Left colon (tissue), 2 donors: ENCODE measurements around the gene GK. TPM values are rescaled to one million over a fixed set of nuclear protein-coding genes. Genes with fewer than 3 reads are reported as not detected.
"Not testable (repeated sequence)": the region's sequence is repeated elsewhere in the genome, so short reads cannot be mapped to it uniquely, and the experiment has no call there.

ENCODE experiments used
- ATAC-seq: fragments of 200-7000 bp; cut with Tn5 transposase; one replicate; pipeline ENCODE4 v1.9.1; 2020; ENCODE audit warnings: mild to moderate bottlenecking, moderate library complexity
- DNase-seq, 2 donors: peaks; one replicate each; pipeline ENCODE4 v3.0.0-alpha.2; 2020
- intact Hi-C, 2 donors: fragments of 100-400 bp; cut with DNase I in 1 of 2; cut with micrococcal nuclease in 1 of 2; formaldehyde crosslinking; loops; one replicate each; pipeline versions ENCODE4 v1.11.2 to v1.14.0; 2022; cut with DNase I, micrococcal nuclease
- total RNA-seq, 2 donors: library from RNA; stranded (reverse); fragmentation: NEBNext Ultra II Directional; extraction: Animal tissue kit (Norgen Biotek cat#: 25700); gene quantifications; one replicate each; pipeline ENCODE4 v1.2.1, GENCODE V29; 2021
- donor health status: DM: no; HTN: no; CAD: no.
- donor health status: DM: yes; HTN: yes; CAD: no.

Gene GK
- total RNA-seq, 2 donors from 2014 or later = 28.2 to 58.9 TPM

DNA sequence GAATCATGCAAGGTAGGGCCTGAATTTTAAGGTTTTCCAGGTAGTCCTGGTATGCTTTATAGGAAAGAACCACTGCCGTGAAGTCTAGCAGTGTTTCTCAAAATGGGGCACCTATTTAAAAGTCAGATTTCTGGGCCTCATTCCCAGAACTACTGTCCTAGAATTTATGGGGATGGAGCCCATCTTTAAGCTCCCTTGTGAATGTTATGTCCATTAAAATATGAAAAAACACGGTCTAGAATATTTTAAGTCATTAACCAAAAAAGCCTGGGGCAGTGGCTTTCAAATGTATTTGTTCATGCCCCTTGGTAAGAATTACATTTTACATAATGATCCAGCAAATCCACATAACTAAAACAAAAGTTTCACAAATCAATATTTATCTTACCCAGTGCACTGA is 35.4 kb downstream of the GK start:
- no peak for DNase-seq
- no peak for ATAC-seq
- intact Hi-C loops = no loop called here

DNA sequence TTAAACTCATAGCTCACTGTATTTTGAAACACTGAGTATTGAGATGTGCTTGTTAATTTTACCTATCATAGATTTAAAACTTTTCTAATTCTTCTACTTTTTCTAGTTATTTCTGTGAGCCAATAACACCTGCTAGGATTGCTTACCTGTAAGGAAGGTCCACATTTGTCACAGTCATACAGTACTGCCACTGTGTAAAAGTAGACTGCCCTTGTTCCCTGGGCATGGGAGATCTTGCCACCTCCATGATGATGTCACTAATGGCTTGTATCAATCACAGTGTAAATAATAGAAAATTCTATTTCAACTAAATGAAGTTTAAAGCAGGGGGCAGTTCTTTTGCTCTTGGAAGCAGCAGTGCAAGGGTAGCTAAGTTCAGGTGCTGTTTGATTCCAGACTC is 35.9 kb downstream of the GK start:
- ATAC-seq (no peak), DNase-seq (no peak)
- intact Hi-C loops = no loop called here

DNA sequence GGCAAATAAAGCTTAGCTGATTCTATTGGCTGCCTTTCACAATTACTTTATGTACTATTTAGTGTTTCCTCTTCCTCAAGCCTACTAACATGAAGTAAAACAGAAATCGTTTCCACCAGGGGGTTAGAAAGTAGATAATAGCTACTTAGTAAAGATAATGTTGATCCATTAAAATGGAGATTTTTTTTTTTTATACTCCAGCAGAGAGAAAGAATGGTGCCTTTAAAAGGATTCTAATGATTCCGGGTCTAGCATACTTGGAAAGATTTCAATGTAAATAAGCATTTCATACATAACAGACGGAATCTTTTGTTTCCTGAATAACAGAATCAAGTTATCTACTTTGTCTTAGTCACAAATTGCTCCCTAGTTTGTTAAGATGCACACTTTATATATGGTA is 37.1 kb downstream of the GK start:
- intact Hi-C loops = no loop called here
- no peak for DNase-seq
- ATAC-seq = no peak

DNA sequence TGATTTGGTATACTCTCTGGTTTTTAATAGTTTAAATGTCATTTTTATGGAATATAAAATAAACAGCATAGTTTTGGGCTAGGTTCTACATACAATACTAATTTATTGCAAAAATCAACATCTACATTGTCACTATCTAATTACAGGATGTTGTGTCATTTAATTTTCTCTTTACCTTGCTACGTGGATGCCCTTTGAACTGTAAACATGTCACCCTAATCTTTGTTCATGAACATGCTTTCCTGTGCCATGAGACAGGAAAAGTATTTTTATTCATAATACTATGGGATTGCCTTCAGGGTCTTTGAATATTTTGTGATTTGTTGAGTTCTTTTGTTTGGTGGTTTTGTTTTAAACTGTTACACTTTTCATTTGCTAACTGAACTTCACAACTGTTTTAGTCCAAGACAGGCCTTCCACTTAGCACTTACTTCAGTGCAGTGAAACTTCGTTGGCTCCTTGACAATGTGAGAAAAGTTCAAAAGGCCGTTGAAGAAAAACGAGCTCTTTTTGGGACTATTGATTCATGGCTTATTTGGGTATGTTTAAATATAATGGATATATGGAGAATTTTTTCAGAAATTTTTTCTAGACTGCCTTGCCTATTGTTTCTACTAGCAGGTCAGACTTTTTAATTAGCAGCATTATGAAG is 40.9 kb downstream of the GK start:
- intact Hi-C loops = no loop called here
- ATAC-seq = peak; percentile 70
- no peak for DNase-seq

DNA sequence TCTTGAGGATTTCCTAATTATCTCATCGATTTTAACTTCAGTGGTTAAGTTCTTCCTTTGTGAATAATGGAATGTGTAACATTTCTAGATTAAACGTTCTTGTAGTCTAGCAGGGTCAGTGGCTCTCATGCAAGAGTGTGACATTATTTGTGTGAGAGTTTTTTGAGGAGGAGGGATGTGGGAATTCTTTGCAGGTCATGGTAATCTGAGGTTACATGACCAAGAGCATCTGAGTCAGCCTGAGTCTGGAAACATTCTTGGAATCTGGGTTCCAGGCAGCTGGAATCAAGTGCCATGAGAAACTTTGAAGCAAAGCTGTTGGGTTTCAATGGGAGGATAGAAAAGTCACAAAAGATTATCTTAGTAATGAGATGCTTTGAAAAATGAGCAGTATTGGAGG is 49.5 kb downstream of the GK start:
- DNase-seq (no peak), ATAC-seq (no peak)
- intact Hi-C loops = no loop called here

DNA sequence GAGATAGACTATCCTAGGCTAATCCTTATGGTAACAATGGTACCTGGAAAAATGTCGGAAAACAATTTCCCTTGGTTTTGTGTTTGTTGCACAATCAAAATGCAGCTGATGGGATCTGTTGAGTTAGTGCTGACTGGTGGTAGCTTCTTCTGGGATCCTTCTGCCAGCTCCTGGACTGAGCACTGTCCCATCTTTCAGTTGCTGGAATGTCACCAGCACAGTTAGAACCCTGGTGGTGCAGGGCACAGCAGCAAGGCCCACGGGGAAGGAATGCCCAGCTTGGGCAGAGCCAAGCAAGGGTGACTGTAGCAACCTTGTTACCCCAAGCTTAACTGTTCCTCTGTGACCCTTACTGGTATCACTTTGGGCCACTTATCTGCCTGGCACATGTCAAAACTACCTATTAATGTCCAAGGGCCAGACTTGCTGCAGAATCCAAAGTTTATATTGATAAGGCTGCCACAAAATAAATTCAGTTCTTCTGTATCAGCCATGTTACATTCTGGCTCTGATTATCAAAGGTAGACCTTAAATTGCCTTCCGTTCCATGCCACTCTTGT is 53.1 kb downstream of the GK start:
- intact Hi-C loops = no loop called here
- DNase-seq (no peak), ATAC-seq (no peak)

DNA sequence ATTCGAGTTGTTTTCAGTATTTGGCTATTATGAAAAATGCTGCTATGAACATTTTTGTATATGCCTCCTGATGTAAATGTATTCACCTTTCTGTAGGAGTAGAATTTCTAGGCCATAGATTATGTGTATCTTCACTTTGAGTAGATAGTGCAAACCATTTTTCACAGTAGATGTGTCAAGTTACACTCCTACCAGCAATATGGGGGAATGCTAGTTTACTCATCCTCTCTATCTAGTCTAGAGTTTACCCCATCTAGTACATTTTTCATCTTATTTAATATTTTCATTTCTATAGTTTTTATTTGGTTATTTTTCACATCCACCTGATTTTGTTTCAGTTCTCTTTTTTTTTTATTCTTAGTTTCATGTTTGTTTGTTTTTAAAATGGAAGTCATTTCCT is 59.0 kb downstream of the GK start:
- ATAC-seq (no peak), DNase-seq (no peak)
- intact Hi-C loops = loop anchor here in 1 of 2 donors (5.0 to 10.0 kb wide), 2 partner anchors 75 to 137 kb away; partner anchors contain the start of gene TASL

DNA sequence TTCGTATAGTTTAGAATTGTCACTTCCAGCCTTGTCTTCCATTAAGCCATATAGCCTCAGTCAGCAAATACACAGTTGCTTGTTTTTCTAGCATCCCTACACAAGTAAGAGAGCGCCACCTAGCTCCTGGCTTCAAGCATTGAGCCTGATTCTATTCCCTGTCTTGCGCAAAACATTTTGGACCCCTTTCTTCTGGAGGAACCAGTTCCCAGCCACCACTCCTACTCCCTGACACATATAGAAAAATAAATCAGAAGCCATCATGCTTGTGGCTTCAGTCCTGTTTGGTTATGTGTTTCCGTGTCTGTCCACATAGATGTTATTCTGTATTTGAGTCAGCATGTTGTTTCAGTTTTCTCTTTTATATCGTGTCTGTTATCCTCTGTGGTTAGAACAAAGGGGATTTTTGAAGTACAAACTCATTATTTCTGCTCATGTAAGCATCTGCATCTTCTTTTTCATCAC is 59.9 kb downstream of the GK start:
- DNase-seq (peak; percentile 34 to 65), ATAC-seq (peak; percentile 83)
- intact Hi-C loops = loop anchor here in 1 of 2 donors (5.0 to 10.0 kb wide), 2 partner anchors 76 to 138 kb away; partner anchors contain the start of gene TASL

DNA sequence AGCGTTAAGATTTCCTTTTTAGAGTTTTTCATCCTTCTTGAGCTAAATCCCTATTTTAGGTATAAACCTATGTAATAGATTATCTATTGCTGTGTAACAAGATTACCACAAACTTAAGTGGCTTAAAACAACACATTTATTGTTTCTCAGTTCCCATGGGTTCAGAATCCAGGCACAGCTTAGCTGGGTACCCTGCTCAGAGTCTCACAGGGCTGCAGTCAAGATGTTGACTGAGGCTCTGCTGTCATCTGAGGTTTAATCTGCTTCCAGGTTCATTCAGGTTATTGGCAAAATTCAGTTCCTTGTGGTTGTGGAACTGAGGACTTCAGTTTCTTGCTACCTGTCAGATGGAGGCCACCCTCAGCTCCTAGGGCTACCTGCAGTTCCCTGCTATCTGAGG is 60.9 kb downstream of the GK start:
- intact Hi-C loops = loop anchor here in 1 of 2 donors (5.0 to 10.0 kb wide), 2 partner anchors 77 to 139 kb away; partner anchors contain the start of gene TASL
- DNase-seq (no peak), ATAC-seq (no peak)

DNA sequence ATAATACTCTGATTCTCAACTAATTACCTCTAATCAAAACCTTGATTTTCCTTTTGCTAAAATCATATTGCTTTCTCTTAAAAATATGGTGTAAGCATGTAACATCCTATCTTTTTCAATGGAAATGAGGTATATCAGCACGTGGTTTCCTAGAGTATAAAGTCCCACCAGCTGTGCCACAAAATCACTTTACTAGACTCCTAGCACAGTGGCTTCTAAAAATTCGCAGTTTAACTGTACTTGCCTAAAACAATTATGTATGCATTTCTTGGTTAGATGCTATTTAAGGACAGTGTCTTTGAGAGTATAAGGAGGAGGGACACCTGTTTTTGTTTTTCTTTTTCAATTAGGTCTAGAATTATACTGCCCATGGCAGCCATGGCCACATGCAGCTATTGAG is 62.8 kb downstream of the GK start:
- DNase-seq = no peak
- ATAC-seq = no peak
- intact Hi-C loops = loop anchor here in 1 of 2 donors (10.0 kb wide), 1 partner anchor 141 kb away; the partner anchor contains the start of gene TASL

DNA sequence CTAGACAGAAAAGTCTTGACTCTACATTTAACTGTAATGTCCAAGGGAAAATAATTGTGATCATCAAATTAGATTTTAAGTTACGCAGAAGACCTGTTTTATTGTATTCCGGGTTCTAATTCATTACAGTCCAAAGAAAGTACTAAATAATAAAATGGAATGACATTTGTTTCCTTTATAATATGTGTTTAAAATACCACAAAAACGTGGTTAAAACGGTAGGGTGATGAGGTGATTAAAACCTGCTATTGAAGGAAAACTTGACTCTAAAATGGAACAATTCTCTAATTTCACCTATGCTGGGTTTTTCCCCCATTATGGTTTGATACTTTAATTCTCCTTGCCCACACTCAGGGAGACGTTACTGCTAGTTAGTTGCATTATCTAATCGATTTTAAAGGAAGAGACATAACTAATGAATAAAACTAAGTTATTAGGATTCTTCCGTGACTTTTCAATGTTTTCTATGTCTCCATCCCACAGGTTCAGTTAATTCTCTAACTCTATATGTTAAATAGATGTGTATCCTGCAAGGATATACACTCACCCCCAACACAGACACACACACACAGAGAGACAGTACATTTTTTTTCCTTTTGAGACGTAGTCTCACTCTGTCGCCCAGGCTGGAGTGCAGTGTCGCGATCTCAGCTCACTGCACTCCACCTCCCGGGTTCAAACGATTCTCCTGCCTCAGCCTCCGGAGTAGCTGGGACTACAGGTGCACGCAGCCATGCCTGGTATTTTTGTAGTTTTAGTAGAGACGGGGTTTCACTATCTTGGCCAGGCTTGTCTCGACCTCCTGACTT is 80.8 kb downstream of the GK start:
- ATAC-seq (no peak), DNase-seq (no peak)
- intact Hi-C loops = no loop called here

DNA sequence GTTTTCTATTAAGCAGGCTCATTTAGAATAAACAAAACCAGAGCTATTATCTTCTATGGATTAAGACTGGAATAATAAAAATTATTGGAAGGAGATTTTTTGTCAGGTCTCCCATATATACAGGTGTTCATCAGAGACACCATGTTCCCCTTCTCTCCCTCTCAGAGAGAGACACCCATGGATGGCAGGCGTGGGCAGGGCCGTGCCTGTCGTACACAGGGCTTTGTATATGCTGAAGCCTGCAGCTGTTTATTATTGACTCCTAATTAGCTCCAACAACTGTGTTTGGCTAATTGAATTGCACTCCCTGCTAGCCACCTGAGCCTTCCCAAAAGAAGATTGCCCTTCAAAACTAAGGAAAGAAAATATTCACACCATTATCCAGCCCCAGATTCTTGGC is 81.6 kb downstream of the GK start:
- intact Hi-C loops = no loop called here
- no peak for ATAC-seq
- no peak for DNase-seq

DNA sequence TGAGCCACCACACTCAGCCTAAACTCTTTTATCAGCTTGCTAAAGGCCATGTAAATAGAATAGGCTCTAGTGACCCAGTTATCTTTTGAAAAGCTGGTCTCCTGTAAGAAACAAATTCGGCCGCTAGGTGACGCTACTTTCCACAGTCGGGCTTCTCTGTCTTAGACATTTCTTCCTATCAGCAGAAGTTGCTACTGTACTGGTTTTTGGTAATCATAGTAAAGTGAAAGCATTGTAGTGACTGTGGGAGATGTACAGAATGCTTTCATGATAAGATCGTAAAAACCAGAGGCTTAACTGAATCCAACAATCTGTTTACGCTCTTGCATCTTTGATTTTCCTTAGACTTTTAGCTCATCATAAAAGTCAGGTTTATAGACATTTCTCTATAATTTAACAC is 82.6 kb downstream of the GK start:
- intact Hi-C loops = no loop called here
- peak; percentile 73 for ATAC-seq
- DNase-seq = peak in 1 of 2 donors; percentile 75

DNA sequence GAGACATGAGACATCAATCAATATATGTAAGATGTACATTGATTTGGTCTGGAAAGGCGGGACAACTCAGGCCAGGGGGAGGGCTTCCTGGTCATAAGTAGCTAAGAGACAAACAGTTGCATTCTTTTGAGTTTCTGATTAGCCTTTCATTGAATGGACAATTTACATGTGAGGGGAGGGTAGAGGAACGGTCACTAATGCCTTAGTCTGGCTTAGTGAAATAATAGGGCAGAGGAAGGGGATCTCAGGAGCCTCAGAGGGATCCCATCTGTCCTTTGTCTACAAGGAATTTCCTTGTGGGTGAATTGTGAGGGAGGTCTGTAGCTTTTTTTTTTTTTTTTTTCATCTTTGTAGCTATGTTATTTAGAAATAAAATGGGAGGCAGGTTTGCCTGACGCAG is 88.3 kb downstream of the GK start:
- DNase-seq (no peak), ATAC-seq (no peak)
- intact Hi-C loops = no loop called here

DNA sequence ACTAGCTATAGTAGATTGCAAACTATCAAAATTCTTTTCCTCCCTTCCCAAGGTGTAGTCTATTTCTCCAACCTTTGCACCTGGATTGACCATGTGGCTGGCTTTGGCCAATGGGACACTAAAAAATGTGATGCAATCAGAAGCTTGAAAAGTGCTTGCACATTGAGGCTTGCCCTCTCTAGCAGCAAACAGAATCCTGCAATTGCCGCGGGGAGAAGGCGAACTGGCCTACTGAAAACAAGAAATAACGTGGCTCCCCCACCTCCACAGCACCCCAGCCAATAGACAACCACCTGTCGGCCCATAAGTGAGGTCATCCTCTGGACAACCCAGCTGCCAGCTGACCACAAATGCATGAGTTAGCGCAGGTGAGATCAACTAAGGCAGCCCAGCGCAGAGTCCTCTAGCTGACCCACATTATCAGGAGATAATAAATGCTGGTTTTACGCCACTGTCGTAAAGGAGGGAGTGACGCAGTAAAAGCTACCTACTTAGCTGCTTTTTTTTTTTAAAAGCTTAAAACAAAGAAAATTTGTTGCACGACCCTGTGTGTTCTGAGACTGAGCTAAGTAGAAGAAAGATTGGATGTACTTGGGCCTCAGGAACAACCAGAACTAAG is 95.2 kb downstream of the GK start:
- intact Hi-C loops = no loop called here
- peak; percentile 41 for ATAC-seq
- DNase-seq = peak in 1 of 2 donors; percentile 4

DNA sequence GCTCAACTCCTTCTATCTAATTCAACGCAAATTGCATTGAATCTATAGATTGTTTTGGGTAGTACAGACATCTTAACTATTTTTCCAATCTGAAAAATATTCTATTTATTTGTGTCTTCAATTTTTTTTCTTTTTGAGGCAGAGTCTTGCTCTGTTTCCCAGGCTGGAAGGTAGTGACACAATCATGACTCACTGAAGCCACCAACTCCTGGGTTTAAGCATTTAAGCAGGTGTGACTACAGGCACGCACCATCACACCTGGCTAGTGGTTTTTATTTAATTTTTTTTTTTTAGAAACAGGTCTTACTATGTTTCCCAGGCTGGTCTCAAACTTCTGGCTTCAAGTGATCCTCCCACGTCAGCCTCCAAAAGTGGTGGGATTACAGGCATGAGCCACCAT is 98.3 kb downstream of the GK start:
- no peak for DNase-seq
- no peak for ATAC-seq
- intact Hi-C loops = no loop called here

DNA sequence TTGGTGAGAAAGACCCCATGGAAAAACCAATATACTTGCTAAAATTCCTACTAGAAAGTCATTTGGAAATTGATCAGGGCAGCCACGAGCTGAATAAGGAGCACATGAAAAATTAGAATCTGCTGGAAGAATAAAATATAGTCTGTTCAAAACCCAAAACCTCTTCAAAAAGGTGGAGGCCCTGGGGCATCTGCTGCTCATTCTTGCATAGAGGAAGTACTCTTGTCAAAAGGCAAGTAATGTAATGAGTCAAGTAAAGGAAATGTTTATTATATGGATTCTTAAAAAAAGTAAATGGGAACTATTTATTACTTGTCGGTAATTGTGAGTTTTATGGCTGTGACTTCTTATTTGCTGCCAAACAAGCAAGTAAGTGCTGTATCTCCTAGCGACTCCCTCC is 109.5 kb downstream of the GK start:
- DNase-seq = no peak
- ATAC-seq = no peak
- intact Hi-C loops = no loop called here

DNA sequence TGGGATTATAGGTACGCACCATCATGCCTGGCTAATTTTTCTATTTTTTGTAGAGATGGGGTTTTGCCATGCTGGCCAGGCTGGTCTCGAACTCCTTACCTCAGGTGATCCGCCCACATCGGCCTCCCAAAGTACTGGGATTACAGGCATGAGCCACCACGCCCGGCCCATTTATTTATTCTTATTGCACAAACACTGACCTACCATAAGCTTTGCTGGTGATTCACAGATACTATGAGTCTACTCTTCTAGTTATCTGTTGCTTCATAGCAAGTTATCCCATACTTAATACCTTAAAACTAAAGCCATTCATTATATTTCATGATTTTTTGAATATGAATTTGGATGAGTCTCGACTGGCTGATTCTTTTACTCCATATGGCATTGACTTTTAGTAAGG is 120.5 kb downstream of the GK start:
- intact Hi-C loops, ATAC-seq: not testable (repeated sequence)

DNA sequence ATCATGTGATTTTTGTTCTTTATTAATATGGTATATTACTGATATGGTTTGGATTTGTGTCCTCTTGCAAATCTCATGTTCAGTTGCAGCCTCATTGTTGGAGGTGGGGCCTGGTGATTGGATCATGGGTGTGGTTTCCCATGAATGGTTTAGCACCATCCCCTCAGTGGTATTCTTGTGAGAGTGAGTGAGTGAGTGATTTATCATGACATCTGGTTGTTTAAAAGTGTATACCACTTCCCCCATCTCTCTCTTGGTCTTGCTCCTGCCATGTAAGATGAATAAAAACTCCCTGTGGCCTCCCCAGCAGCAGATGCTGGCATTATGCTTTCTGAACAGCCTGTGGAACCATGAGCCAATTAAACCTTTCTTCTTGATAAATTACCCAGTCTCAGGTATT is 124.4 kb downstream of the GK start:
- no peak for DNase-seq
- no peak for ATAC-seq
- intact Hi-C loops = no loop called here

More for the DNA sequence above, 120.5 kb downstream of the GK start:
- not testable (repeated sequence) for DNase-seq
